Peyer's patch (tissue), 4 donors: ENCODE measurements around the gene GPAM.

ENCODE experiments used
- POLR2A ChIP-seq, 2 donors: fragments of 450-650 bp; IDR thresholded peaks; one replicate each; pipeline ENCODE4 v1.5.1; 2017; ENCODE audit warnings: antibody characterized with exemption in 2 of 2, mild to moderate bottlenecking in 2 of 2, moderate library complexity in 2 of 2
- TF ChIP-seq, protein P1 (sequence below), 6 experiments: fragments of 450-650 bp in 4 of 6; fragments of 200-600 bp in 2 of 6; sonication (generic) in 1 of 6; IDR thresholded peaks; one replicate each; pipeline ENCODE4 v1.5.1; 2017 to 2019; ENCODE audit warnings: antibody characterized with exemption in 6 of 6, mild to moderate bottlenecking in 3 of 6, moderate library complexity in 1 of 6

DNA sequence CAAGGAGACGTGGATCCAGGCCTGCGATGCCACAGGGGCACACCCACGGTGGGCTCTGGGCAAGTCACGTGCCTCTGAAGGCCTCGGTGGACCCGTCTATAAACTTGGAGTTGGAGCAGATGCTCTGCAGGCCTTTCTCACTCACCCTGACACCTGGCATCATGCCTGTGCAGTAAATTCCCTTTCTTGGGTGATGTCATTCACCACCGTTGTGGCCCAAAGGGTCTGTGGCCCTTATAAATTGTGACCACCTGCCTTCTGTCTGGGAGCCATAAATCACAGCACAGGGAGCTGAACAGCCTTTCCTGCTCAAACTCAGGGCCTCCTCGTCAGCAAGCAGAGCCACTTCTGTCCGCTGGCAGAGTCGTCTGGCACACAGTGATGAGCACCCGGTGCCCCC, 52.2 kb downstream of the GPAM start:
- TF ChIP-seq, protein P1, sequence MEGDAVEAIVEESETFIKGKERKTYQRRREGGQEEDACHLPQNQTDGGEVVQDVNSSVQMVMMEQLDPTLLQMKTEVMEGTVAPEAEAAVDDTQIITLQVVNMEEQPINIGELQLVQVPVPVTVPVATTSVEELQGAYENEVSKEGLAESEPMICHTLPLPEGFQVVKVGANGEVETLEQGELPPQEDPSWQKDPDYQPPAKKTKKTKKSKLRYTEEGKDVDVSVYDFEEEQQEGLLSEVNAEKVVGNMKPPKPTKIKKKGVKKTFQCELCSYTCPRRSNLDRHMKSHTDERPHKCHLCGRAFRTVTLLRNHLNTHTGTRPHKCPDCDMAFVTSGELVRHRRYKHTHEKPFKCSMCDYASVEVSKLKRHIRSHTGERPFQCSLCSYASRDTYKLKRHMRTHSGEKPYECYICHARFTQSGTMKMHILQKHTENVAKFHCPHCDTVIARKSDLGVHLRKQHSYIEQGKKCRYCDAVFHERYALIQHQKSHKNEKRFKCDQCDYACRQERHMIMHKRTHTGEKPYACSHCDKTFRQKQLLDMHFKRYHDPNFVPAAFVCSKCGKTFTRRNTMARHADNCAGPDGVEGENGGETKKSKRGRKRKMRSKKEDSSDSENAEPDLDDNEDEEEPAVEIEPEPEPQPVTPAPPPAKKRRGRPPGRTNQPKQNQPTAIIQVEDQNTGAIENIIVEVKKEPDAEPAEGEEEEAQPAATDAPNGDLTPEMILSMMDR (IDR thresholded peaks at IDR 0.05): no peak
- no peak for TF ChIP-seq POLR2A (IDR thresholded peaks at IDR 0.05)
